EL (cell line): Measurements from ENCODE around the gene PDGFD.

ENCODE experiments used
- DNase-seq: peaks from one replicate; pipeline ENCODE4 v3.0.0-alpha.2; 2016

The PDGFD gene

GRCh38 chr11:103904324-103904667, 259.7 kb downstream of the PDGFD start:
- DNase-seq: no peak

GRCh38 chr11:103903621-103904323, 260.2 kb downstream of the PDGFD start:
- DNase-seq: no peak

GRCh38 chr11:103902994-103903393, 261.0 kb downstream of the PDGFD start:
- DNase-seq: no peak

- no peak for DNase-seq
These were observed 262.3 kb downstream of the PDGFD start for GRCh38 chr11:103901656-103902055.

GRCh38 chr11:103898577-103899336, 265.2 kb downstream of the PDGFD start:
- DNase-seq: no peak

GRCh38 chr11:103898065-103898464, 265.9 kb downstream of the PDGFD start:
- no peak for DNase-seq

- no peak for DNase-seq
These were observed 266.6 kb downstream of the PDGFD start for GRCh38 chr11:103897160-103897936.

GRCh38 chr11:103895106-103895505, 268.8 kb downstream of the PDGFD start:
- no peak for DNase-seq

- DNase-seq: no peak
These were observed 269.3 kb downstream of the PDGFD start for GRCh38 chr11:103894673-103895072.

- no peak for DNase-seq
These were observed 269.9 kb downstream of the PDGFD start for GRCh38 chr11:103894034-103894433.

GRCh38 chr11:103893371-103893770, 270.6 kb downstream of the PDGFD start:
- peak; percentile 31 for DNase-seq

- peak; percentile 78 for DNase-seq
These were observed 271.3 kb downstream of the PDGFD start for GRCh38 chr11:103892603-103893002.

GRCh38 chr11:103890654-103891053, 273.3 kb downstream of the PDGFD start:
- no peak for DNase-seq

- DNase-seq: no peak
These were observed 274.3 kb downstream of the PDGFD start for GRCh38 chr11:103889679-103890078.

GRCh38 chr11:103888541-103888951, 275.4 kb downstream of the PDGFD start:
- no peak for DNase-seq

GRCh38 chr11:103887001-103887658, 276.8 kb downstream of the PDGFD start:
- DNase-seq: no peak

GRCh38 chr11:103883856-103884255, 280.1 kb downstream of the PDGFD start:
- no peak for DNase-seq

GRCh38 chr11:103883291-103883690, 280.7 kb downstream of the PDGFD start:
- DNase-seq: no peak

- no peak for DNase-seq
These were observed 282.4 kb downstream of the PDGFD start for GRCh38 chr11:103881584-103881983.

GRCh38 chr11:103880968-103881367, 283.0 kb downstream of the PDGFD start:
- DNase-seq: no peak

- DNase-seq: no peak
These were observed 285.3 kb downstream of the PDGFD start for GRCh38 chr11:103878646-103879045.

- peak; percentile 13 for DNase-seq
These were observed 286.7 kb downstream of the PDGFD start for GRCh38 chr11:103877221-103877620.

- DNase-seq: no peak
These were observed 288.0 kb downstream of the PDGFD start for GRCh38 chr11:103875855-103876510.
